HK-2 (cell line): Measurements from ENCODE around the gene LPP.
A peak's percentile ranks its signal among the peaks of the same experiment; 100 is the strongest.

Experiments used
- DNase-seq: peaks from one replicate; pipeline ENCODE4 v3.0.0-alpha.2; 2018; ENCODE audit not compliant: unreplicated experiment

Gene LPP

DNA sequence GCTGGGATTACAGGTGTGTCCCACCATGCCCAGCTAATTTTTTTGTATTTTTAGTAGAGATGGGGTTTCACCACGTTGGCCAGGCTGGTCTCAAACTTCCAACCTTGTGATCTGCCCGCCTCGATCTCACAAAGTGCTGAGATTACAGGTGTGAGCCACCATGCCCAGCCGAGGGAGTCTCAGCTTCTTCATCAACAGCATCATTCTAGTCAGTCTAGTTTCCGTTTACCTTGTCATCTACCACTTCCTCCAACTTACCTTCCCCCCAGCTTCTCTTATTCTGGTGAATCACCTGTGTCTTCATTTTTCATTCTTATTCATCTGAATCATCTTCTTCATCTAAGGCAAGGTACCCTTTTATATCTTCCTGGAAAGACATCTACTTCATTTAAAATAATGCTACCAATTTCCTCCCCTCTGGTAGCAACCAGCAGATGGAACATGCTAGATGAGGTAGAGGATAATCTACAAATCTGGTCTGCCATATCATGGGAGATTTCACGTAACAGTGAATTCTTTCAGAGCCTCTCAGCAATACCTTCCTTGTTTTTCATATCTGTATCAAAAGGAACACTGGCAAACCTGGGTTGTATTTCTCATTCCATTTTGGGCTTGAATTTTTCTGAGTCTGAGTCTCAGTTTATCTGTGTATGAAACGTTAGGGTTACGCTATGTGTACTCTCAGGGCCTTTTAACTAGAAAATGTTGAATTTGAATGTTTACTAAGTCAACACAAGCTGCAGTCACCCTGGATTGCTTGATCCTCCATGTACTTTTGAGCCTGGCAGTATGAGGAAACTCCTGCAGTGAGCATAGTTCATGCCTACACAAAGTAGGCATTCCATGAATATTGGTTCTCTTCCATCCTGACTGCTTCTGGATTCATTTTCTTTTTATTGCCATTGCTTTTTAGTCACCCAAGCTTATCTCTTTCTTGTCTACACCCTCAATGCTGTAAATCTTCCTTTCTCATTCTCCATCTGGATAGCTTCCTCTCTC is 16.8 kb downstream of the LPP start:
- DNase-seq: no peak

DNA sequence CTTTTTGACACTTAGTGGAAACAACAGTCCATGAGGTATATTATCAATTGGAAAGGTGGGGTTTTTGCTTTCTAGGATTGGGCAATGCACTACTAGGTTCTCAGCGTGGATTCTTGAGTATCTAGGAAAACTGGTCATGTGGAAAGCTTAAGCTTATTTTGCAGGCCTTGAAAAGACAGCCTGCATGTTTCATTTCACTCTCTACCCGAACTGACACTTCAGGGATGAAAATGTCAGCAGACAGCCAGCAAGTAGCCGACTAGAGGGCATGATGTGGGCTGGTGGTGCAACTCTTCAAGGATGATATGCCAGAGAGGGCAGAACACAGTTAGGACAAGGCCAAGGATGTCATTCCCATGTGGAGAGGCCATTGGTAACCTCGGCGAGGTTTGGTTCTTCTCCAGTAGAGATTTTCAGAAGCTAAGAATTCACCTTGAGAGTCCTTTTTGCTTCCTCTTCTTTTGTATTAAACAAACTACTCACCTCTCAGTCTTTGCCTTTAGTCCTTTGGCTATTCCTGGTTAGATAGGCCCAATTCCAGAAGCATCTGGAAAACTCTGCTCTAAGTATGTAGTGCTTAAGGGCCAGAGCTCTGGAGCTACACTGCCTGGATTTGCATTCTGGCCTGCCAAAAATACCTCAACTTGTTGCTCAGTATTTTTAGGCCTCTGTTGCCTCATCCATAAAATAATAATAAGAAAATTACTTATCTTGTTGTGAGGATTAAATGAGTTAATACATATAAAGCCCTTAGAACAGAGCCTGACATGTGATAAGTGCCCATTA is 17.9 kb downstream of the LPP start:
- no peak for DNase-seq

DNA sequence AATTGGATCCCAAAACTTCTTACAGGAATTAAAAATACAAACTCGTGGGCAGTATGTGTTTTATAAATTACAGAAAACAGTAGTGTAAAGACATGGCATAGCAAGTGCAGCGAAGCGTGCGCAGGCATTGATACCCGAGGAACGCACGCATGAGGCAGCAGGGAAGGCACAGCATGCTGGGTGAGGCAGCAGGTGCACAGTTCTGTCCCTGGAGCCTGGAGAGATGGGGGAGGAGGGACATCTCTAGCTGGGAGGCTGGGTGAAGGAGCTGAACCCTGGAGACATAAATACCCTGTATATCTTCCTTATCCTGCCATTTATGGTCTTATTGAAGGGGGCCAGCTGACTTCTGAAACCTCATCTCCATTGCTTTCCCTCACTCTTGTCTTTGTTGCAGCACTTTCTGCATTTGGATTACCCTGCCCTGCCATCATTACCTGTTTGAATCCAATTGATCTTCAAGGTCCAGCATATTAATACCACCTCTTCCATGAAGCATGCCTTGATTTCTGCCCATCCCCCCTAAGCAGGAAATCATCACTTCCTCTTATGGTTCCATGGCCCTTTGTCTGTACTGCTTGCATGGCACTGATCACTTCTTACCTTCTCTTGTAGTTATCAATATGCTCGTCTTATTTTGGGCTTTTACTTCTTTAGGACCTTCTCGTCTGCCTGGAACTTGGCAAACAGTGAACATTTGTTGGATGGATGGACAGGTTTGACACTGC is 20.5 kb downstream of the LPP start:
- no peak for DNase-seq

DNA sequence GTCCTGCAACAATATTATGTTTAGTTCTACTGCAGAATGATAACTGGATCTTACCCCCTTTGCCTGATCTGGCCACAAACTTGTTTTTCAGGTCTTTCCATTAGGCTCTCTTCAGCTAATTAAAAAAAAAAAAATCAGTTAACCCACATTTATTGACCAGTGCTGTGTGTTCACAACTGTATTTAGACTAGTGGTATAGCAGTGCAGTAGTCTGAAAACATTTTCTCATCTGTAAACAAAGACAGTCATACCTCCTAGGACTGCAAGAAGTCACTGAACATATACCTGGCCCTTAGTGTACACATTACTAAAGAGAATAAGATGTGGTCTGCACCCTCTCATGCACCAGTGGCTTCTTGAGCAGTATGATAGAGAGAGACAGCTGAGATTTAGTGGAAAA is 22.5 kb downstream of the LPP start:
- DNase-seq: no peak

DNA sequence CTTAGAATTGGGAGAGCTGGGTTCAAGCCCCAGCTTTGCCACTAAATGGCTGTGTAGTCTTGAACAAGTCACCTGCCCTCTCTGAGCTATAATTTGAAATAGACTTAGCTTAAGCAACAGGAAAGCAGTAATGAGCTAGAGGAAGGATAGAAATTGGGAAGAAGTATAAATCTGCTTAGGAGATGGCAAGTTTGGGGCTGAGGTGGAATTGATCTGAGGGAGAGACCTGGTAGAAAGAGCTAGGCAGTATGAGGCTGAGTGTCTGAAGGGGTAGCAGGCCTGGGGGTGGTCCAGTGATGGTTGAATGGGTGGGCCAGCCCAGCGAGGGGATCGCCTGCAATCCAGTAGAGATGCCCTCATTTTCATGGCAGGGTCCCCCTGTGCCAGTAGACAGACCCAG is 22.9 kb downstream of the LPP start:
- no peak for DNase-seq

DNA sequence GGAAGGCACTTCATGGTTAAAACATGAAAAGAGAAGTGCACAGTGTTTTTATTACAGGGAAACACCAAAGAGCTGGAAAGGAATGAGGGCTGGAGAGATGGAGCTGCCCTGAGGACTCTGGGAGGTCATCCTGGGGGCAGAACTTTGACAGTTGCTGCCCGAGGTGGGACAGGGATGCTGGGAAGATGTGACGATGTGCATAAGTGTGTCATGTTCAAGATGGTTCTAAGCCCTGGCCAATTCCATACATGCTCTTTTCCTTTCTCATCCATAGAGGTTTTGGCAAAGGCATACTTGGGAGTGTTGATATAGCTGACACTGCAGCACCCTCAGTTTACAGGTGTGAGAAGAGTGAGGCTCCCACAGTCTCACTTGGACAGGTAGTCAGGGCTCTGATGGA is 23.8 kb downstream of the LPP start:
- DNase-seq: no peak

DNA sequence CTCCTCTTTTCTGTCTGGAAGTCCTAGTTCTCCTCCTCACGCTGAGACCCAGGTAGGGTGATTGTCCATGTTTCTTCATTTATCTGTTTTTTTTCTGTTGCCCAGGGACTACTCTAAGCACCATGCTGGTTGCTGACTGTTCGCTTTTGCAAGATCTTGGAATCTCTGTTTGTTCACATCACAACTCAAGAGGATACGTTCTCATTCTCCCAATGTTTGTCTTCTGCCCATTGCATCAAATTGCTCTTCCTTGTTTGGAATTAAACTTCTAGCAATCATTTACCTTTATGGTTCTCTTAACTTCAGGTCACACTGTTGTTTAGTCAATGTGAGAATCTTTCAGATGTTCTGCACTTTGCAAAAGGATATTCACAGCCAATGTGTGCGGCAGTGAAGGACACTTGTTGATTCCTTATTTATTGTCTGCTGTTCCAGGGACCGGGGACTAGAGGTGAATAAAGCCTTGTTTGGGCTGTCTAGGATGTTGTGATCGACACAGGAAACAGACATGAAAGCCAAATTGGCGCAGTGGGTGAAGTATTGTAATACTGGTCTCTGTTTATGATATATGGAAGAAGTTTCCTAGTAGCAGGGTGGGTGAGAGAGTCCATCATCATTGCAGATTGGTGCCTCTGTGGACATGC is 24.5 kb downstream of the LPP start:
- no peak for DNase-seq

DNA sequence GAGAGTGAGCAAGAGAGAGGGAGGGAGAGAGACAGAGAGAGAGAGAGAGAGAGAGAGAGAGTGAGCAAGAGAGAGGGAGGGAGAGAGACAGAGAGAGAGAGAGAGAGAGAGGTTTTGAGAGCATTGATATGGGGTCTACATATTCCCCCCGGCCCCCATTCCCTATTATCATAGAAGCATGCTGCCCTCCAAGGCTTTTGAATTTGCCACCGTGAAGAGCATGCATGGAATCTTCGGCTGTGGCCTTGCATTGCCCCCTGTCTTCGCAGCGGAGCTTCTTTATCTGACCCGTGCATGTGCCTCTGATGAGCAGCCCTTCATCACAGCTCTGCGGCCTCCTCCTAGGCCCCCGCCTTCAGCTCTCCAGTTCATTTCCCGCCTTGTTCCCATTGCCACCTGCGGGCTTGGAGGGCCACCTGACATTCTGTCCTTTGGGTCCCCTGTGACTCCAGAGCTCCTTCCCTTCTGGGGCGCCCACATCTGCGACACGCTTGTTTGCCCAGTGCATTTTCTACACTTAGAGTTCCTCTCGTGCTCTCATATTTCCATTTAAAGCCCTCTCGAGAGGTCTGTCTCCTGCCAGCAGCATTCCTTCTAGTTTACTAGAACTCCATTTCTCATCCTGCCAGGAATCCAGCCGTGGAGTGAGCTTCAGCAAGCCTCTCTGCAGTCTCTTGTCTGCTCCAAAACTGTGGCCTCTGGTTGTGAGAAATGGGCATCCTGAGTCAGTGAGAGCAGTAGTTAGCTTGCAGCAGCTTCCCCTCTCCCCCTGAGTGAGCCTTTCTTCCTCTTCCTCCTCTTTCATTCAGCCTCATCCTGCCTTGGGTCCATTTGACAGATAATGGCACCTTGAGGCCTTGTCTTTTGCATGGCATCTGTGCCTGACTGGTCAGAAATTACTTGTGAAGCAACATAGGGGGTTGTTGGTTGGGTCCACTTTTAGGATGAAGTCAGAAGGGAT is 25.3 kb downstream of the LPP start:
- no peak for DNase-seq

DNA sequence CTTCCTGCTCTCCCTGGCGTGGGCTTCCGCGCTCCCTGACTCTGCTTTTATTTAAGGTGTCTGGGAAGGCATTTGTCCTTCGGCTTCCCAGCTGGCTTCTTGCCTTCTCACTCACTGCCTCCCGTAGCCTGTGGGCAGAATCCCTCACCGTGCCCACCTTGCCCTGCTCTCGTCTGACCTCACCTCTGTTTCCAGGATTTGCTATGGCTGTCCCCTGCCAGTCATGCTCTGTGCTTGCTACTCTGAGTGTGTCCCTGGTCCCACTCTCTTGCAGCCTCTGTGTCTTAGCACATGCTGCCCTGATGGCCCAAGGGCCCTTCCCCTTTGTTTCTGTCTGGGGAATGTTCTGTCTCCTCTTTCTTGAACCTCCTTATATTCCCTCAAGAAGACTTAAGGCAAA is 26.2 kb downstream of the LPP start:
- no peak for DNase-seq

DNA sequence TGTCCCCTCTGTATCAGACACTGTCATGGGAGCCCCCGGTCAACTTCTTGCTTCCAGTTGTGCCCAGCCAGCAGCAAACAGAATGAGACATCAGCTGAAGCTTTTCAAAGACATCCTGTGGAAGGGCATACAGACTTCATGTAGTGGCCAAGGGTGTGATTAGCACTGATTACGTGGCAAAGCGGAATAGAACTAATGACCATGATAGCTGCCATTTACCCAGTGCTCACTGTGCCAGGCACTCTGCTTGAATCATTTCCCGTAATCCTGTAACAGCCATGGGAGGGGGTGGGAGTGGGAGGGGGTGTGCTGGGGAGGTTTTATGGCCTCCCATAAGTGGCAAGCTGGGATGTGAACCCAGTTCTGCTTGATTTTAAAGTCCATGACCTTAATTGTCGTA is 29.5 kb downstream of the LPP start:
- no peak for DNase-seq

DNA sequence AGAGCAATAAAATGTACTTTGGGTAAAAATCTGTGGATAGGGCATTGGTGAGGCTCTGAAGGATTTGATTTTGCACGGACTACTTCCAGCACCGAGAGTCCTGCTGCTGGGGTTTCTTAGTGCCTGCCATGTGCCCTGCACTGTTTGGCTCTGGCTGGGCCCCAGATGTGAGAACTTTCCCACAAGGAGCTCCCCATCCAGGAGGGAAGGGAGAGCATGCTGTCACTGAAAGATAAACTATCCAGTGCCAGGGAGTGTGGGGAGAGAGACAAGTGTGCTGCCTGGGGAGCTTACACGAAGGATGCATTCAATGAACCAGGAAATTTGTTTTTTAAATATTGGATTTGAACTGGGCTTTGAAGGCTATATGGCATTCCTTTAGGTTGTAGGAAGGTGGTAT is 30.2 kb downstream of the LPP start:
- no peak for DNase-seq

DNA sequence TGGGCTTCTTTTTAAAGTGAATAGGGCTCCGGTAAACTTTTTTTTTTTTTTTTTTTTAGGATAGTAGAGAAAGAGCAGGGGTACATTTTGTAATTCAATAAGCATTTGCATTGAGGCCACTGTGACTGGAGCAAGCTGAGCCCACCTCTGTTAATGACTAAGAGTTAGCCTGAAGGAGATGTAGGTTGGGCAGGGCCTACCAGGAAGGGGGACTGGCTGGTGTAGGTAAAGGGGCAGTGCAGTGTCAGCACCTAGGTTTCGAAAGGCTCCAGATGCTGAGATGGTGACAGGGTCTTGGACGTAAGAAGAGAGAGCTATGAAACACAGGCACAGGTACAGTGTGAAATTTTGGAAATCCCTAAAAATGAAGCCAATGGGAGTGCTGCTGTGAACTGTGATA is 30.7 kb downstream of the LPP start:
- no peak for DNase-seq

DNA sequence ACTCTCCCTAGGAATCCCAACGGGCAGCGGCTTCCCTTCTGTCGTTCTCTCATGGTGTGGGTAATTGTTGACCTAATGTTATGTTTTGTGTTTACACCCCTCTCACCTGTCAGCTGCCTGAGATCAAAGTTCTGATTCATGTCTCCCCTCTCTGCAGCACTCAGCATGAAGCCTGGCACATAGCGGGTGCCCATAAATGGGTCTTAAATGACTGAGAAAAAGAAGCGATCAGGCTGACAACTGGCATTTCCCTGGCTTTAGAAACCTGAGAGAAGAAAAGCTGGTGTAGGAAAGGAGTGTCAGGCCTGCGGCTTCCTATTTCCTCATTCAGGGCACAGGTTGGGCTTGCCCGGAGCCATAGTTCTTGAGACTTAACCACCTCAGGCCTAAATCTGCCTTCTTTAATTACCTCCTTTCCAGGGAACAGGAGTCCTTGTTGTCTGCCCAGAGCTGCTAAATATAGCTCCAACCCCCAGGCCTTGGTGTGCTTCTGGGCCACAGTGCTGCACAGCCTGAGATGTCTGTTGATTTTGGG is 31.8 kb downstream of the LPP start:
- DNase-seq: no peak

DNA sequence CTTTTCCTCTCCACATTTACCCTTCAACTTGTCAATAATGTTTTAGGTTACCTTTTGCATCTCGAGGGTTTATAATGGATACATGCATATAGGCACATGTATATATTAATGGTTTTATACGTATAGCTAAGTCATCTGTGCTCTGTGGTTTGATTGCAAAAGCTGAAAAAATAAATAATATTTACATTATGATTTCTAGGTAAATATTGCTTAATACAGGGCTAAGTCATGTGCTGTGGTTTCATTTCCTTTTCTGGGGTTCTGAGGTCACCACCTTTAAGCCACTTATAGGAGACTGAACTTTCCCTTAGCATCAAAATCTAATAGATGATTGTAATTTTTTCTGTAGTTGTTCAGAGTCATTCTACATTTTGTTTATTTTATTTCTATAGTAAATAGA is 33.1 kb downstream of the LPP start:
- DNase-seq: no peak

DNA sequence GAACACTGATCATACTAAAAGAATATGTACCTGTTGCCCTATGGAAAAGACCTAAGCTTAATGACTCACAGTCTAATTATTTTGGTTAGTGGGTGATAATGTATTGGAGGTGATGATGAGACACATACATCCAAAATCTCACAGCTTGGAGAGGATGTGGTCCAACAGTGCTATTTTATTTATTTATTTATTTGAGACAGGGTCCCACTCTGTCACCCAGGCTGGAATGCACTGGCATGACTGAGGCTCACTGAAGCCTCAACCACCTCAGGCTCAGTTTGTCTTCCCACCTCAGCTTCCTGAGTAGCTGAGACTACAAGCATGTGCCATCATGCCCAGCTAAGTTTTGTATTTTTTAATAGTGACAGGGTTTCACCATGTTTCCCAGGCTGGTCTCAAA is 35.0 kb downstream of the LPP start:
- DNase-seq: no peak

DNA sequence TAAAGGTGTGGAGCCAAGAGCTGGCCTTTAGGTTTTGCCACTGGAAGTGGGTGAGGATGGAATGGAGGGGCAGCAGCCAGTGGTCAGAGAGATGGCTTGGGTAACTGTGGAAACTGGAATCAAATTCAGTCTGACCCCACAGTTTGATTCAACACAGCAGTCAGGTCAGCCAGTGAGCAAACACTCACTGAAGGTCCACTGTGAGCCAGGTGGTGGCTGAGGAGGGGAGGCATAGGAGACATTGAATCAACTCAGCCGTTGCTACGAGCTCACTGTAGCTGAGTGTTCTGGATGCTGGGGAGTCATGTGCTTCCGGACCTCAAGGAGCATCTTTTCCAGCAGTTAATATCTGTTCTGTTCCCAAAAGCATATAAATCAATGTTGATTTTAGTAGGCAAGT is 37.5 kb downstream of the LPP start:
- DNase-seq: no peak

DNA sequence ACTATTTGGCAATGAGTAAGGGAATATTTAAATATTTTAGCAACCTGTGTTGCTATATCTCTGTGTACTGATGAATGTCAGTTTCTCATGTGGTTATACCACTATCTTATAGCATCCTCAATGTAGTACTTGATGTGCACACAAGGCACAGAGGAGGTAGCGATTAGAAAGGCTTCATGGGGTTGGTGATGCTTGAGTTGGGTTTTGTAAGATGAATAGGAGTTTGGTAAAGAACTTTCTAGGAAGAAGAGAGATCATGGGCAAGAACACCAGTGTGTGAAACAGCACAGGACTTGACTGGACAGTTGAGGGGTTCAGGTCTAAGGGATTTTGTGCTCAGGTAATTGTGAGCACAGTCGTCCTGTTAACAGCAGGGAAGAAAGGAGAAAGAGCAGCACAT is 38.1 kb downstream of the LPP start:
- no peak for DNase-seq

DNA sequence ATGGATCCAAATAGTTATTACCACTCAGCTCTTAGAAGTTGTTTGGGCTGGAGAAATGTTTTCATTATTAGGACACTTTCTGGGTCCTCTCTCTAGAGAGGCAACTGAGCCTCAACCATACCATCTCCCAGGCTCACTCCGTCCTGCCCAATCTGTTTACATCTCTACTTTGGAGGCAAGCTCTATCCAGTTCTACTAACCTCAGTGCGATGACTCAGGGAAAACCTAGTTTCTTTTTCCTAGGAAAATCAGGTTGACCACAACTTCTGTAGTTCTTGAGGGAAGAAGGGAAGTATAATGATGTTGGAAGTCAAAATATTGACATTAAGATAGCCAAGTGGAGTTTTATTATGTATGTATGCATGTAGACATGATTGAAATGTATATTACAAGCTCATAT is 40.4 kb downstream of the LPP start:
- no peak for DNase-seq

DNA sequence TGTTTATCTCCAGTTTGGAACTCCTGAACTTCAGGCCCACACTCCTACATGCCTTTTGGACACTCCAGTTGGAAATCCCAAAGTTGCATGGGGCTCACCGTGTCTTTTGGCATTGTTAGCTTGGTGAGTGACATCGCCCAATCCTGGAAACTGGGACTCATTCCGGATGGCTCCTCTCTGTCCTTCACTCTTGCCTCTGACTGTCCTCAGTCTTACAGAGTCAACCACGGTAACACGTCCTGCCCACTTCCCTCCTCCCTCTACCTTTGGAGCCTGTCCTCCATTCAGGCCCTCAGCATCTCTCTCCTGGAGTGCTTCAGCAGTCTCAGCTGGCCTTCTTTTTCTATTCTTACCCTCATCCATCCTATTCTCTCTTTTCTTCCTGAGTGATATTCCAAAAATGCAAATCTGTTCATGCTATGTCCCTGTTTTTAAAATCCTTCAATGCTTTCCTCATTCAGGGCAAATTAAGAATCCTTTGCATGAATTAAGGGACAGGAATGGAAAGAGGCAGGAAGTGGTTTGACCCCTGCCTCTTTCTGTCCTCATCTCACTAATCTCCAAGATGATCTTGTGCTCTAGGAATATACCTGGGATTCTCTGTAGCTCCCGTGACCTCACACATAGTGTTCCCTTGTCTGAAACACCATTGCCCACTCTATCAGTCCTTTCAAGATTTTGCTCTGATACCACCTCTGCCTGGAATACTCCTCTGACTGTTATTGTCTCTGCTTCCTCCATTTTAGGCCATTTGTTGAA is 42.5 kb downstream of the LPP start:
- DNase-seq: no peak

DNA sequence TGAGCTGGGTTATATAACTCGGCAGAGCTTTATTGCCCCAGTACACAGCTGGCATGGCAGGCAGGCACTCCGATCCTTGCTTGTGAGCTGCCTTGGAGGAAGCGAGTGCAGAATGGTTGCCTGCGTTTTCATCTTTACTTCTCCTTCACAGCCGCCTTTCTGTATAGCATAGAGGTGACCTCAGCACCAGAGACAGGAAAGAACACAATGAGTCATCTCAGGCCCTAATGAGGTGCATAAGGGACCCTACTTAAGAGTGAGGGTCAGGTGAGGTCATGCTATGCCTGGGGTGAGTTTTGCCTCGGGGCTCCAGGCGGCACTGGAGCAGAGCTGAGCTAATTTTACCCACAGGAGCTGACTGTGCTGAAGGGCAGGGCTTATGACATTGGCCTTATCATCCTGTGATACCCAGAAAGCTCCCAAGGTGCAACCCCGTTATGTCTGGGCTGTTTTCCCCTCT is 43.5 kb downstream of the LPP start:
- peak; percentile 41 for DNase-seq
